Posterior cingulate gyrus (tissue), 11 donors: Measurements from ENCODE around the gene RNLS.
"Not testable (repeated sequence)": the region's sequence is repeated elsewhere in the genome, so short reads cannot be mapped to it uniquely, and the experiment has no call there.

Source experiments
- DNase-seq, 10 donors: peaks; one replicate each; pipeline versions ENCODE4 v3.0.0 to v3.0.0-alpha.2; 2020 to 2021; ENCODE audit warnings: mixed read lengths in 3 of 10
- intact Hi-C: fragments of 100-400 bp; cut with DNase I; formaldehyde crosslinking; loops from one replicate; pipeline ENCODE4 v1.15.1; 2023

Gene RNLS

GRCh38 chr10:88276945-88277344, 306.2 kb downstream of the RNLS start:
- DNase-seq, intact Hi-C loops: not testable (repeated sequence)

GRCh38 chr10:88274286-88274685, 308.8 kb downstream of the RNLS start:
- DNase-seq = no peak
- intact Hi-C loops = no loop called here

GRCh38 chr10:88273567-88273966, 309.6 kb downstream of the RNLS start:
- intact Hi-C loops = no loop called here
- no peak for DNase-seq

- intact Hi-C loops = no loop called here
- DNase-seq = no peak
Observed at GRCh38 chr10:88271761-88272543, 311.2 kb downstream of the RNLS start.

GRCh38 chr10:88270871-88271713, 312.0 kb downstream of the RNLS start:
- no peak for DNase-seq
- intact Hi-C loops = no loop called here

GRCh38 chr10:88270061-88270808, 312.9 kb downstream of the RNLS start:
- intact Hi-C loops = no loop called here

GRCh38 chr10:88262591-88263234, 320.4 kb downstream of the RNLS start:
- DNase-seq = no peak
- intact Hi-C loops = no loop called here

More at GRCh38 chr10:88270061-88270808, 312.9 kb downstream of the RNLS start:
- DNase-seq = no peak

DNA sequence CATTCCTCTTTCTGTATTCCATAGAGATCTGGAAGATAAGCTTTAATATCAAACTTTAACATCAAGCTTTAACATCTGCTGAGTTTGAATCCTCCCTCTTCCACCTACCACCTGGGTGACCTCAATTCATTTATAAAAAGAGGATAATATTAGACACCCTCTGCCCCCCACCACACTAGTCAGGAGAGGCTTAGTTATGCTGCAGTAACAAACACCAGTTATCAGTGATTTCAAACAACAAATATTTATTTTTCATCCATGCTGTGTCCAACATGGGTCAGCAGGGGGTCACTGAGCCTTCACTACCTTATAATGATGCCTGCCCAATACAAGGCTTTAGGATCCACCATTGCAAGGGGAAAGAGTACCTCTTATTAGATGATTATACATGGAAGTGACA, 322.0 kb downstream of the RNLS start:
- intact Hi-C loops = no loop called here
- no peak for DNase-seq

DNA sequence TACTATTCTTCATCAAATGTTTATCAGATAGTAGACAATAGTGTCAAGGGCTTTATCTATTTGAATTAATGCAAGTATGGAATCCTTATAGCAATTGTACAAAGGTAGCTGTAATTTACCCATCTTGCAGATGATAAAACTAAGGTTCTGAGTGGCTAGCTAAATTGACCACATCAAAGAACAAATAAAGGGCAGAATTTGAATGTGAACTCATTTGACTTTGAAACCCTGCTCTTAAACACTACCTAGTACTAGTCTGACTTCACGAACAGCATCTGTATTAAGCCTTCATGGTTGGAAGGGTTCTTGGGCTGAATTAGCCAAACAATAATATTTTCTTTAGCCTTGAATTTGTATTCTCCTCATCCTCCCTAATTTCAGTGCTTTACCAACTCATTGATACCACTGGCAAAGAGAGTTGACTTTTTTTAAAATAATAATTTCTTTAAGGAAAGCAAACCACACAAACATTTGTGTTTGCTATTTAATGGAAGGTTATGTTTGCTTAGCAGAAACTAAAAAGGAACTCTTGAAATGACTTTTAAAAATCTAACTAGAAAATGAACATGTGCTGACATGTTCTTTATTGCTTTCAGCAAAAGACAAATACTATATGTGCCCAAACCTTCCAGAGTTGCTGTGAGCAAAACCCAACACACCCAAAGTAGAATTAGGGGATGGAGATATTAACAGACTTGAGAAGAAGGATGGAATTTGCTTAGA, 322.6 kb downstream of the RNLS start:
- DNase-seq = no peak

DNA sequence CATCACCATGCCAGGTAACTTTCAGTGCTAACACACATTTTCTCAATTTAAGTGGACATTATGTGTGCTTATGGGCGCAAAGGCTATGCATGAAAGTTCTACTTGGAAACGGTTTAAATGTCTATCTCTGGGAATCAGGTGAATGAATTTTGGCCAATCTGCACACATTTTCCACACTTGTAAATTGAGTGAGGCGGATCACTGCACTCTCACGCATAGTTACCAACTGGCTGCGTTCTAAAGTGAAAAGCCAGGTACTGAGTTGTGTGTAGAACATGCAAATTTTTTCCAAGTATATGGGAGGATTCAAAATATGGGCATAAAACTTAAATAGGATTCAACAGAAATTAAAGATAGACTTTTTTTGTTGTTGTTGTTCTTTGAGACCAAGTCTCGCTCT, 323.7 kb downstream of the RNLS start:
- DNase-seq = no peak
- intact Hi-C loops = no loop called here

More for the DNA sequence above, 322.6 kb downstream of the RNLS start:
- intact Hi-C loops = no loop called here

DNA sequence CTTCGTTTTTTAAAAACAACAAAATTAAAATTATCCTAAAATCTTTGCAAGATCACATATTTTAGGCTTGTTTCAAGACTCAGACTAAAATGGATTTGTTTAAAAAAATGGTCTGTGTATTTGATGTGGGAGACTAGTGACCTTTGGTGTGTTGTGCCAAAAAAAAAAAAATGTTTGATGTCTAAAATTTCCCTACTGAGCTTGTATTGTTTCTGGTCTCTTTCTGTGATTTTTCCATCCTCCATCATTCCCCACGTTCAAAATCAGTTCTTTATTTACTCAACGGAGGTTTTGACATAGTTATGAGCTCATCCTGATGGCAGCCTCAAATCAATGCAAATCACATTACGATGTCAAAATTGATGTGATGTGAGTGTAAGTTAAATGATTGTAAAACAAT, 326.2 kb downstream of the RNLS start:
- intact Hi-C loops = no loop called here
- no peak for DNase-seq

- no peak for DNase-seq
- intact Hi-C loops = no loop called here
Observed at GRCh38 chr10:88256013-88256680, 327.0 kb downstream of the RNLS start.

DNA sequence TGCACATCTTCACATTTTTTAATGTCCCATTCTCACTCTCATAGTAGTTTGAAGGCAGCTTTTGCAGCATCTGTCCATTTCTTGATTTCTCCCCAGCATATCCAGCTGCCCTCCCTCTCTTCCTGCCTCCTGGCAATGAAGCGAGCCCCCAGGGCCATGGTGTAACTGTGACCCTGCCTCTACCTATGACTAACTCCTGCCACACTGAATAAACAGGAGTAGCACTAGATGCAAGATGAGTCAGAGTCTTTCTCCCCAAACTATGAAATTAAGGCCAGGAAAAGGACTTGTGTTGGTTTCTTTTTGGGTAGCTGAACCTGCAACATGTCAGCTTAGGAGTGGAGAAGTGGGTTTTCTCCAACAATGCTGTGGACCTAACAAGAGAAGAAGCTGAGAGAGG, 329.0 kb downstream of the RNLS start:
- intact Hi-C loops = no loop called here
- DNase-seq = no peak

DNA sequence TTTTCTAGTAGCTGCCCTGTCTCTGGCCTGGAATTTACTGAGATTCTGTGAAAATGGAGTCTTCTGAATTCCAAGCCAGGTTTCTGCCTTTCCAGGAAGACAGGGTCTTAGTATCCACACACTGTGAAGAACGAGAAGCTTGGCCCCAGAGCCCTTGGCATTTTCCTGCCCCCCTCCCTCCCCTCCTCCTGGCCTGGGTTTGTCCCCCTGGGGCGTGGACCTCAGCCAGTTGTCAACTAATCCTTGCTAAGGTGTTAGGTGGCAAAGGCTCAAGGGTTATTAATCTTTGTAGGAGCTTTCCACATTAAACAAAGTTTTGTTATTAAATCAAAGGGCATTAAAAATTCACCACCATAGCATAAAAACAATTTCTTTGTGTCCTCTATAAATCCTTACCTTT, 329.5 kb downstream of the RNLS start:
- intact Hi-C loops = no loop called here
- DNase-seq = no peak

DNA sequence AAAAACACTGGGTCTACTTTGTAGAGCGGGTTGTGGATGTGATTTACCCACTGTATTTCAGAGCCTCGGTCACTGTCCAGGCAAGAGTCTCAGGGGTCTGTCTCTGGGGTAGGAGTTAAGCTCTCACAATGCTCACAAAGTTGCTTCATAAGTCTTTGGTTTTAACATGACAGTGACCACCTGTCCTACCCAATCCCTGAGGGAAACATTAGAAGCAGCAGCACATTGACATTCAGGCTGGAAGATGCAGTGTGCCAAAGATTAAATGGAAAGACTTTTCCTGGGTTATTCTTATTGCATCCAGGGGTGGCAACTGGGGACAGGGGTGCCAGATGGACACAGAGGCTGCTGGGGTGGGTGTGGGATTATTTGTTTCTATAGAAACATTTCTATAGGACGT, 330.0 kb downstream of the RNLS start:
- intact Hi-C loops = no loop called here
- DNase-seq = no peak

DNA sequence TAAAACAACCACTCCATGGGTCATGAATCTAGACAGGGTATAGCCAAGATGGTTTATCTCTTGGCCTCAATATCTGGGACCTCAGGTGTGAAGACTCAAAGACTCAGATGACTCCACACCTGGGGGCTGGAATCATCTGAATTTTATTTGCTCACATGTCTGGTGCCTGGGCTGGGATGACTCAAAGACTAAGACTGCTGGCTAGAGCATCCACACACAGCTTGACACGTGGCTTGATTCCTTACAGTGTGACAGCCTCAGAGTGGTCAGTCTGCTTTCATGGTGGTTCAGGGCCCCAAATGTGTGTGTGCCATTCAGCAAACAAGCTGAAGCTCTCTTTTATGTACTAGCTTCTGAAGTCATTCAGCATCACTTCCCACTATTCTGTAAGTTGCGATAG, 333.7 kb downstream of the RNLS start:
- DNase-seq = no peak
- intact Hi-C loops = no loop called here

DNA sequence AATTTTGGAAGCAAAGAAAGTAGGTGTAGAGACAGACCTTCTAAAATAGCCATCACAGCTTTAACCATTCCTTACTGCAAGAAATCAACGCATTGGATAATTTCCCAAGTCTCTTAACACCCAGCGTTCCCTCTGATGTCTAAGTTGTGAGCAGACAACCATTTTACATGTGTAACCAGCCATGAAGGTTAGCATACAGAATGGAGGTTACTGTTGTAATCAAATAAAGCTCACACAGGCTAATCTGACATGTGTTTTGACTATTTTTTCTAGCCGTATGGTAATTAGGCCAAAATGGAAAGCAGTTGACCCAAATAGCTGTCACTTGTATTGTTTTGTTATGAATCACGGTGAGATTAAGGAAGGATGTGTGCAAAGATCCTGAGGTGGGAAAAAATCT, 336.4 kb downstream of the RNLS start:
- no peak for DNase-seq
- intact Hi-C loops = no loop called here

GRCh38 chr10:88245974-88246511, 337.1 kb downstream of the RNLS start:
- DNase-seq = no peak
- intact Hi-C loops = no loop called here
